ENCODE results near the gene NME7. TPM values are rescaled to one million over a fixed set of nuclear protein-coding genes. Genes with fewer than 3 reads are reported as not detected.
"Not testable (repeated sequence)": the region's sequence is repeated elsewhere in the genome, so short reads cannot be mapped to it uniquely, and the experiment has no call there.

Gene NME7, protein sequence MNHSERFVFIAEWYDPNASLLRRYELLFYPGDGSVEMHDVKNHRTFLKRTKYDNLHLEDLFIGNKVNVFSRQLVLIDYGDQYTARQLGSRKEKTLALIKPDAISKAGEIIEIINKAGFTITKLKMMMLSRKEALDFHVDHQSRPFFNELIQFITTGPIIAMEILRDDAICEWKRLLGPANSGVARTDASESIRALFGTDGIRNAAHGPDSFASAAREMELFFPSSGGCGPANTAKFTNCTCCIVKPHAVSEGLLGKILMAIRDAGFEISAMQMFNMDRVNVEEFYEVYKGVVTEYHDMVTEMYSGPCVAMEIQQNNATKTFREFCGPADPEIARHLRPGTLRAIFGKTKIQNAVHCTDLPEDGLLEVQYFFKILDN
- 100 to 1,000 TPM in 1 of 8 experiments, 10 to 100 TPM in 7; 14.2 to 111 (median 71.9) TPM for total RNA-seq

DNA sequence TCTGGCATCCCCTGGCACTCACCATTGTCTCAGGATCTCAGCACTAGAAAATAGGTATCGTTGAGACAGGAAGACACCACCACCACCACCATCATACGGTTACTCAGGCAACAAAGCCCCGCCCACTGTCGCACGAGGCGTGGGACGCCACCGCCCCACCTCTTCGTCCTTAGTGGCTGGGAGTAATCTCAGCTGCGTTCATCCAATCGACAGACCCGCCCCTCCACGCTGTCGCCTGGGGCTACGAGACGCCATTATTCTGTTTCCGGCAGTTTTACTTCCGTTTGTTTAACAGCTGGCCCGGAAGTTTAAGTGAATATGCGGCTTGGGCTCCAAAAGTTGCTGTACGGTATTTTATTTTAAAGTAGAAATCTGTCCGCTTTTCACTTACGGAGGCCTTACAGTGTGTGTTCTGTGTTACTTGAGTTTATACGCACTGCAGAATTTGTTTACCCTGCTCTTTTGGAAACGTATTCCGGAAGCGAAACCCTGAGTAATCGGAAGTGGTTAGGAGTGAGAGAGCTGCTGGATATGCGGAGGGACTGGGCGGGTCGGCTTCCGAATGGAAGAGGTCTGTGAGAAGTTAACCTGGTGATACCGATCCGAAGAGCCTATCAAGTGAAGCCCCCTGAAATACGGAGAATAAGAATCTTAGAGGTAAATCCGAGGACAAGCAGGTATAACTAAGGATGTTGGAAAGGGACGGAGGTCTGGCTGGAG is at the start of gene NME7, which contains the start of gene BLZF1:
NME7 (minus strand) TSS at position 112 of the 720 bp plus-strand sequence; CDS start at position 25, 87 bp downstream.
BLZF1 (plus strand) TSS at position 510 of the 720 bp plus-strand sequence. CDS start 1,328 bp downstream, outside the sequence.
- H3K27ac ChIP-seq = peak within 1 kb of the TSS; percentile 84 to 88
- WGBS, 10 experiments = 0 to 3% (median 1%) methylated on average over 8 to 35 of the region's 37 CpGs
- in situ Hi-C loops (cut with MboI; ENCODE audit: low pct_unique_long_range_greater_than_20kb in 2 of 9, low sequenced_read_pairs in 9 of 9, unreplicated experiment in 9 of 9) = loop anchor here in 3 of 9 experiments (25.0 kb wide), 2 partner anchors 756 to 781 kb away; partner anchors contain the start of gene XCL1 (in 1 of the 3)

DNA sequence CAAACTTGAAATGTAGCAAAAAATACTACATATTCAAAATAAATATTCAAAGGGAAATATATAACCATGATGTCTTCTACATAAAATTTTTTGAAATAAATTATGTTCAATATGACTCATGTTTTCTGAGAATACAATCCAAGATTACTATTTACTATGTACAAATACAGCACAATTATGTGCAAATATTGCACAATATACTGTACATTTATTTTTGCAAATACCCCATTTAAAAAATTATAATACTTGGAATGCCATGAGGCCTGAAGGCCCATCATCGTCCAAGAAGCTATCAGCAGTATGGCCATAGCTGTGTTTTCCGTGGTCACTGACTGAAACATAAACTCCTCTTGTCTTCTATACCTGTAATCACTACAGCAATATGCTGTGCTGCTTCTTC is 47.4 kb upstream of the NME7 start:
- Histone ChIP-seq H3K27ac (no peak overlapping the region), H3K4me1 (replicated peaks in 1 of 2) (no peaks in the 10 kb centered on the region), H3K4me3 (no peak overlapping the region)
- in situ Hi-C loops (cut with MboI; ENCODE audit: low pct_unique_long_range_greater_than_20kb in 2 of 9, low sequenced_read_pairs in 9 of 9, unreplicated experiment in 9 of 9) = no loop called here
- peak in 1 of 8 experiments; percentile 59 for ATAC-seq (replicated peaks in 6 of 8)
- WGBS, 10 experiments = 0 to 100% (median 90%) methylated on average over 1 to 2 of the region's 2 CpGs

More for the DNA sequence above, at the start of gene NME7, which contains the start of gene BLZF1:
- peak; percentile 89 to 99 (median 98) for ATAC-seq (replicated peaks in 6 of 8)
- Histone ChIP-seq H3K4me1 (replicated peaks in 1 of 2) (peaks cover 10 to 35% of the 10 kb centered on the region in 2 donors), H3K4me3 (peak within 1 kb of the TSS; percentile 55 to 82 (median 73))

DNA sequence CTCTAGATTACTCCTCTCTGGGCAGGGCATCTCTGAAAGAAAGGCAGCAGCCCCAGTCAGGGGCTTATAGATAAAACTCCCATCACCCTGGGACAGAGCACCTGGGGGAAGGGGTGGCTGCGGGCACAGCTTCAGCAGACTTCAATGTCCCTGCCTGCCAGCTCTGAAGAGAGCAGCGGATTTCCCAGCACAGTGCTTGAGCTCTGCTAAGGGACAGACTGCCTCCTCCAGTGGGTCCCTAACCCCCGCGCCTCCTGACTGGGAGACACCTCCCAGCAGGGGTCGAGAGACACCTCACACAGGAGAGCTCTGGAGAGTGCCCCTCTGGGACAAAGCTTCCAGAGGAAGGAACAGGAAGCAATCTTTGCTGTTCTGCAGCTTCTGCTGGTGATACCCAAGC is 40.7 kb upstream of the NME7 start:
- ATAC-seq (replicated peaks in 6 of 8); H3K4me3 ChIP-seq; H3K27ac ChIP-seq; in situ Hi-C loops (cut with MboI; ENCODE audit: low pct_unique_long_range_greater_than_20kb in 2 of 9, low sequenced_read_pairs in 9 of 9, unreplicated experiment in 9 of 9); H3K4me1 ChIP-seq (replicated peaks in 1 of 2): not testable (repeated sequence)
- 17 to 100% (median 93%) methylated on average over 1 to 4 of the region's 5 CpGs; no CpG with 5 or more reads in 5 of the 10 experiments for WGBS, 10 experiments

DNA sequence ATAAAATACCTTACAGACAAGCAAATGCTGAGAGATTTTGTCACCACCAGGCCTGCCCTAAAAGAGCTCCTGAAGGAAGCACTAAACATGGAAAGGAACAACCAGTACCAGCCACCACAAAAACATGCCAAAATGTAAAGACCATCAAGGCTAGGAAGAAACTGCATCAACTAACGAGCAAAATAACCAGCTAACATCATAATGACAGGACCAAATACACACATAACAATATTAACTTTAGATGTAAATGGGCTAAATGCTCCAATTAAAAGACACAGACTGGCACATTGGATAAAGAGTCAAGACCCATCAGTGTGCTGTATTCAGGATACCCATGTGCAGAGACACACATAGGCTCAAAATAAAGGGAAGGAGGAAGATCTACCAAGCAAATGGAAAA is 35.0 kb upstream of the NME7 start:
- in situ Hi-C loops (cut with MboI; ENCODE audit: low pct_unique_long_range_greater_than_20kb in 2 of 9, low sequenced_read_pairs in 9 of 9, unreplicated experiment in 9 of 9); H3K4me1 ChIP-seq (replicated peaks in 1 of 2); H3K27ac ChIP-seq: not testable (repeated sequence)

DNA sequence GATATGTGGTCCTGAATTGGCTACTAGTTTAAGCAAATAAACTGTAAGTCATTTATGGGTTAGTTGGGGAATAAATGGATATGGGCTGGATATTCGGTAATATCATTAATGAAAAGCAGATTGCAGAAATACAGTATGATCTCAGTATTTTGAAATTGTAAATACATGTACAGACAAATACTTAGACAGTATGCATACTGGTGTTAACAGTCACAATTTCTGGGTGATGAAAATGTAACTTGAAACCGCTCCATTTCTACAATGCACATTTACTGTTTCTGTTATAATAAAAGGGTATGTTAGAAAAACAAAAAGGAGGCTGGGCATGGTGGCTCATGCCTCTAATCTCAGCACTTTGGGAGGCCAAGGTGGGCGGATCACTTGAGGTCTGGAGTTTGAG is 28.4 kb upstream of the NME7 start:
- no peak overlapping the region for H3K4me3 ChIP-seq
- no peaks in the 10 kb centered on the region for H3K4me1 ChIP-seq (replicated peaks in 1 of 2)
- ATAC-seq (replicated peaks in 6 of 8) = peak in 2 of 8 experiments; percentile 32 to 84
- no peak overlapping the region for H3K27ac ChIP-seq
- 0 to 100% (median 86%) methylated on average over 1 to 3 of the region's 3 CpGs for WGBS, 10 experiments
- in situ Hi-C loops (cut with MboI; ENCODE audit: low pct_unique_long_range_greater_than_20kb in 2 of 9, low sequenced_read_pairs in 9 of 9, unreplicated experiment in 9 of 9) = loop anchor here in 1 of 9 experiments (25.0 kb wide), 1 partner anchor 141 kb away; no protein-coding TSS in a partner anchor

More for the DNA sequence above, 35.0 kb upstream of the NME7 start:
- WGBS, 10 experiments = 60 to 100% methylated on average over 1 of the region's 1 CpG; no CpG with 5 or more reads in 8 of the 10 experiments
- H3K4me3 ChIP-seq; ATAC-seq (replicated peaks in 6 of 8): not testable (repeated sequence)

DNA sequence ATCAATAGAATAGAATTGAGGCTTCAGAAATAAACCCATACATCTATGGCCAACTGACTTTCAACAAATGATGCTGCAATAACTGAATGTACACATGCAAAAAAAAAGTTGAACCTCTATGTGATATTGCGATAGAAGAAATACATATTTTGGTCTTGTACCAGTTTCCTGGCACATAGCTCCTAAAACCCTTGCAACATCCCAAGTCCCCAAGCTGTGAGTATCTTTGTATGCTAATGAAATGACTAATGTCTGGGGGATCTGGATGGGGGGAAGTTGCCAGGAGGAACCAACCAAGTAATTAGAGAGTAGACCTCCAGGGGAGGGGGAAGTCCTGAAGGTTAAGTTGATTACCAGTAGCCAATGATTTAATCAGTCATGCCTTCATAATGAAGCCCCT is 24.8 kb upstream of the NME7 start:
- in situ Hi-C loops (cut with MboI; ENCODE audit: low pct_unique_long_range_greater_than_20kb in 2 of 9, low sequenced_read_pairs in 9 of 9, unreplicated experiment in 9 of 9) = loop anchor here in 1 of 9 experiments (25.0 kb wide), 1 partner anchor 145 kb away; no protein-coding TSS in a partner anchor
- no peak overlapping the region for H3K27ac ChIP-seq
- no peak for ATAC-seq (replicated peaks in 6 of 8)
- no peak overlapping the region for H3K4me3 ChIP-seq
- no peaks in the 10 kb centered on the region for H3K4me1 ChIP-seq (replicated peaks in 1 of 2)
- 83 to 100% (median 100%) methylated on average over 1 of the region's 1 CpG; no CpG with 5 or more reads in 4 of the 10 experiments for WGBS, 10 experiments

DNA sequence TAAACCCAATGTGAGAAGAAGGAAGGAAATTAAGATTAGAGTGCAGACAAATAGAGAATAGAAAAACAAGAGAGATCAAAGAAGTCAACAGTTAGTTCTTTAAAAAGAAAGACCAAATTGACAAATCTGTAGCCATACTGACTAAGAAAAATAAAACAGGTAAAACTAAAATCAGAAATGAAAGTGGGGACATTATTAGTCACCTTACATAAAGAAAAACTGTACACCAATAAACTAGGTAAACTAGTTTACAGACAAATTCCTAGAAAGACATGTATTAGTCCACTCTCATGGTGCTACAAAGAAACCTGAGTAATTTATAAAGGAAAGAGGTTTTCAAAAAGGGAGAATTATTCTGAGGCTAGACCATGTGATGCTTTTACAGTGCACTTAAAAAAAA is 22.7 kb upstream of the NME7 start:
- ATAC-seq (replicated peaks in 6 of 8) = no peak
- in situ Hi-C loops (cut with MboI; ENCODE audit: low pct_unique_long_range_greater_than_20kb in 2 of 9, low sequenced_read_pairs in 9 of 9, unreplicated experiment in 9 of 9) = loop anchor here in 1 of 9 experiments (25.0 kb wide), 1 partner anchor 147 kb away; no protein-coding TSS in a partner anchor
- Histone ChIP-seq H3K4me1 (replicated peaks in 1 of 2) (no peaks in the 10 kb centered on the region), H3K4me3 (no peak overlapping the region), H3K27ac (no peak overlapping the region)

DNA sequence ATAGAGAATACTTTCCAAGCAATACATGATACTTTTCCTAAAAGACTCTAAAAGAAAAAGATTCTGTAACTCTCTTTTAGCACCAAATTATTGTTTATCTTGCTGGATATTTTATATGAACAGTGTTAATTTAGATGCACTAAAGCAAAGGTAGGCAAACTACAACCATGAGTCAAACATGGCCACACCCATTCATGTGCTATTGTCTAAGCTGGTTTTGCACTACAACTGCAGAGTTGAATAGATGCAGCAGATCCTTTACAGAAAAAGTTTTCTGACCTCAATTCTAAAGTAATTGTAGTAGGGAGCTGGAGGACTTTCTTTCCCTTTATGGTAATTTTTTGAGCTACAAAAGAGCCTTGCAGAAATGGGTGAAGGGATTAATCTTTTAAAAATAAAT is 19.8 kb upstream of the NME7 start:
- in situ Hi-C loops (cut with MboI; ENCODE audit: low pct_unique_long_range_greater_than_20kb in 2 of 9, low sequenced_read_pairs in 9 of 9, unreplicated experiment in 9 of 9) = loop anchor here in 1 of 9 experiments (25.0 kb wide), 1 partner anchor 150 kb away; no protein-coding TSS in a partner anchor

DNA sequence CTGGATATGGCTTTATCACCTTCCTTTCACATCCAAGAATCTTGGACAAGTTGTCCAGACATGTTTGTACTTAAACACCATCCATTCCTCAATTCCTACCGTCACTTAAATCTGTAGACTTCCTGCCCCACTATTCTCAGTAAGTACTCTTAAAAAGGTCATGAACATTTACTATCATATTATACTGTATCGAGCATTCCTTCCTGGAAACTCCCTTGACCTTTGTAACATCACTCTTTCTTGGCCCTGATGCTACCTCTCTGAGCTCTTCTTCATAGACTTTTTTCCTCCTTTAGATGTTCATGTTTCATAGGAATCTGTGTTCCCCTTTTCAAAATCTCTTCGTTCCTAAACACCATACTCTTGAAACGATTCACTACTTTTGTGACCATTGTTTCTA is 15.9 kb upstream of the NME7 start:
- H3K4me1 ChIP-seq (replicated peaks in 1 of 2) = no peaks in the 10 kb centered on the region
- no peak overlapping the region for H3K4me3 ChIP-seq
- WGBS, 10 experiments = 69 to 100% (median 89%) methylated on average over 3 to 4 of the region's 4 CpGs
- no peak overlapping the region for H3K27ac ChIP-seq
- in situ Hi-C loops (cut with MboI; ENCODE audit: low pct_unique_long_range_greater_than_20kb in 2 of 9, low sequenced_read_pairs in 9 of 9, unreplicated experiment in 9 of 9) = loop anchor here in 1 of 9 experiments (25.0 kb wide), 1 partner anchor 154 kb away; no protein-coding TSS in a partner anchor
- no peak for ATAC-seq (replicated peaks in 6 of 8)

More for the DNA sequence above, 19.8 kb upstream of the NME7 start:
- peak in 2 of 8 experiments; percentile 34 to 56 for ATAC-seq (replicated peaks in 6 of 8)
- Histone ChIP-seq H3K4me1 (replicated peaks in 1 of 2) (no peaks in the 10 kb centered on the region), H3K4me3 (no peak overlapping the region), H3K27ac (no peak overlapping the region)

DNA sequence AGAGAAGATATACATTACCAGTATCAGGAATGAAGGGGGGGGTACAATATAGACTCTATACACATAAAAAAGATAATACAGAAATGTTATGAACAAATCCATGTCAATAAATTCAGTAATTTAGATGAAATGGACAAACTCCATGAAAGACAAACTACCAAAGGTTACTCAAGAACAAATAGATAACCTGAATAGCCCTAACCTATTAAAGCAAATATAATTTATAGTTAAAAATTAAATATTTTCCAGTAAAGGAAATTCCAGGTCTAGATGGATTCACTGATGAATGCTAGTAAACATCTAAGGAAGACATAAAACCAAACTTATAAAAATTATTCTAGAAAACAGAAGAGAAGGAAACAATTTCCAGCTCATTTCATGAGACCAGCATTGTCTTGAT is 13.6 kb upstream of the NME7 start:
- Histone ChIP-seq H3K27ac (no peak overlapping the region), H3K4me3 (no peak overlapping the region), H3K4me1 (replicated peaks in 1 of 2) (no peaks in the 10 kb centered on the region)
- no peak for ATAC-seq (replicated peaks in 6 of 8)
- in situ Hi-C loops (cut with MboI; ENCODE audit: low pct_unique_long_range_greater_than_20kb in 2 of 9, low sequenced_read_pairs in 9 of 9, unreplicated experiment in 9 of 9) = loop anchor here in 1 of 9 experiments (25.0 kb wide), 1 partner anchor 156 kb away; no protein-coding TSS in a partner anchor

DNA sequence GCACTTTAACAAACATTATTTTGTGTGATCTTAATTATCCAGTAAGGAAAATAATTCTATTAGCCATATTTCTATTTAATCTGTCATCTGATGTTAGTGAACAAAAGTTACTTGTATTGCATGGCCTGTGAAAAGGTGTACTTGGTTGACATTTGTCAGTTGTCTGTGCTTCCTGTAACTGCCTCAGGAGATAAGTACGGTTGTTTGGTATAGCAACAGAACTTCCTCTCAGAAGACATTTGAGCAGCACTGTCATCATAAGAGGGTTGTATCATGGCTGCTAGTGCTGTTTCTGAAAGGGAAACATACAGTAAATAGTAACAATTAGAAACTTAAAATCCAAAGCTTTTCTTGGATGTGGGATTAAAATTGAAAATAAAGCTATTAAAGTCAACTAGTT is 3.8 kb upstream of the NME7 start:
- Histone ChIP-seq H3K4me1 (replicated peaks in 1 of 2) (peaks cover 12 to 28% of the 10 kb centered on the region in 2 donors), H3K4me3 (no peak overlapping the region), H3K27ac (no peak overlapping the region)
- ATAC-seq (replicated peaks in 6 of 8) = no peak
- 33 to 100% (median 100%) methylated on average over 1 of the region's 1 CpG; no CpG with 5 or more reads in 3 of the 10 experiments for WGBS, 10 experiments
- in situ Hi-C loops (cut with MboI; ENCODE audit: low pct_unique_long_range_greater_than_20kb in 2 of 9, low sequenced_read_pairs in 9 of 9, unreplicated experiment in 9 of 9) = loop anchor here in 3 of 9 experiments (25.0 kb wide), 2 partner anchors 759 to 784 kb away; partner anchors contain the start of gene XCL1 (in 1 of the 3)

DNA sequence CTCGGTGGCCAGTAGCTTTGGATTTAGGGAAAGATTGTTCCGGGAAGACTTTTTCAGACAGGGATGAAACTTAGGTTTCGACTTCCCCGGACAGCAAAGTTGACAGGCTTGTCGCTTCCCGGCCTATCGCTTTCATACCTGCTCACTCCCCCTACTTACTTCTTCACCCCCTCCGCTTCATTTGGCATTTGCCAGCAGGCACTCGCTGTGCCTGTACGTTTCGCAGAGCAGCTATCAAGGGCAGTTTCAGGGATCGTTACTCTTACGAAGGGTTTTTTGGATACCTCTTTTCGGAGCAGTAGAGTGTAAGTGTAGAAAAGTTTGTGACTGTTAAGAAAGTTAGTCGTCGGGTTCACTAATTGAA is 791 bp upstream of the NME7 start:
- in situ Hi-C loops (cut with MboI; ENCODE audit: low pct_unique_long_range_greater_than_20kb in 2 of 9, low sequenced_read_pairs in 9 of 9, unreplicated experiment in 9 of 9) = loop anchor here in 3 of 9 experiments (25.0 kb wide), 2 partner anchors 756 to 781 kb away; partner anchors contain the start of gene XCL1 (in 1 of the 3)
- WGBS, 10 experiments = 0 to 8% (median 0%) methylated on average over 1 to 16 of the region's 16 CpGs
- peak overlapping the region; percentile 55 to 82 (median 73) for H3K4me3 ChIP-seq

More for the DNA sequence above, 791 bp upstream of the NME7 start:
- Histone ChIP-seq H3K27ac (peak overlapping the region; percentile 84 to 88), H3K4me1 (replicated peaks in 1 of 2) (peaks cover 10 to 38% of the 10 kb centered on the region in 2 donors)
- peak in 3 of 8 experiments; percentile 4 to 9 (median 9) for ATAC-seq (replicated peaks in 6 of 8)

Measured in motor neuron (in vitro differentiated cells).